ENCODE results near the gene LMNB1. TPM values are rescaled to one million over a fixed set of nuclear protein-coding genes. Genes with fewer than 3 reads are reported as not detected.

Gene LMNB1
- total RNA-seq, 1 experiment from 2014 or later, result 207 TPM

- no peak for DNase-seq (ENCODE audit: low read depth)
Measured at GRCh38 chr5:126854526-126855110, 77.7 kb downstream of the LMNB1 start.

- DNase-seq (ENCODE audit: low read depth), result no peak
Measured at GRCh38 chr5:126855266-126855665, 78.3 kb downstream of the LMNB1 start.

- DNase-seq (ENCODE audit: low read depth), result no peak
Measured at GRCh38 chr5:126857472-126858410, 80.8 kb downstream of the LMNB1 start.

- DNase-seq (ENCODE audit: low read depth), result no peak
Measured at GRCh38 chr5:126858441-126858840, 81.5 kb downstream of the LMNB1 start.

- no peak for DNase-seq (ENCODE audit: low read depth)
Measured at GRCh38 chr5:126863402-126863801, 86.5 kb downstream of the LMNB1 start.

- no peak for DNase-seq (ENCODE audit: low read depth)
Measured at GRCh38 chr5:126864042-126864688, 87.2 kb downstream of the LMNB1 start.

- peak; percentile 45 for DNase-seq (ENCODE audit: low read depth)
Measured at GRCh38 chr5:126865299-126865698, 88.4 kb downstream of the LMNB1 start.

GRCh38 chr5:126866851-126867636 lies 90.1 kb downstream of the LMNB1 start:
- DNase-seq (ENCODE audit: low read depth), result no peak

- no peak for DNase-seq (ENCODE audit: low read depth)
Measured at GRCh38 chr5:126868338-126869004, 91.5 kb downstream of the LMNB1 start.

GRCh38 chr5:126869005-126869451 lies 92.1 kb downstream of the LMNB1 start:
- no peak for DNase-seq (ENCODE audit: low read depth)

GRCh38 chr5:126871441-126871840 lies 94.5 kb downstream of the LMNB1 start:
- DNase-seq (ENCODE audit: low read depth), result no peak

- DNase-seq (ENCODE audit: low read depth), result no peak
Measured at GRCh38 chr5:126872561-126873354, 95.8 kb downstream of the LMNB1 start.

- no peak for DNase-seq (ENCODE audit: low read depth)
Measured at GRCh38 chr5:126875303-126875785, 98.4 kb downstream of the LMNB1 start.

- DNase-seq (ENCODE audit: low read depth), result no peak
Measured at GRCh38 chr5:126877602-126878001, 100.7 kb downstream of the LMNB1 start.

- DNase-seq (ENCODE audit: low read depth), result no peak
Measured at GRCh38 chr5:126878085-126878484, 101.1 kb downstream of the LMNB1 start.

- DNase-seq (ENCODE audit: low read depth), result no peak
Measured at GRCh38 chr5:126878634-126879033, 101.7 kb downstream of the LMNB1 start.

- no peak for DNase-seq (ENCODE audit: low read depth)
Measured at GRCh38 chr5:126881821-126882600, 105.1 kb downstream of the LMNB1 start.

GRCh38 chr5:126883564-126884245 lies 106.8 kb downstream of the LMNB1 start:
- DNase-seq (ENCODE audit: low read depth), result no peak

Data from Daoy (cell line).